ELR (cell line): Measurements from ENCODE around the gene MAEA.
"Not testable (repeated sequence)": the region's sequence is repeated elsewhere in the genome, so short reads cannot be mapped to it uniquely, and the experiment has no call there.

Source experiments
- DNase-seq: peaks from one replicate; pipeline ENCODE4 v3.0.0-alpha.2; 2015; ENCODE audit warnings: low read depth

MAEA gene

GRCh38 chr4:1367230-1367935 is 77.7 kb downstream of the MAEA start:
- DNase-seq = no peak

GRCh38 chr4:1367936-1368289 is 78.2 kb downstream of the MAEA start:
- no peak for DNase-seq

DNA sequence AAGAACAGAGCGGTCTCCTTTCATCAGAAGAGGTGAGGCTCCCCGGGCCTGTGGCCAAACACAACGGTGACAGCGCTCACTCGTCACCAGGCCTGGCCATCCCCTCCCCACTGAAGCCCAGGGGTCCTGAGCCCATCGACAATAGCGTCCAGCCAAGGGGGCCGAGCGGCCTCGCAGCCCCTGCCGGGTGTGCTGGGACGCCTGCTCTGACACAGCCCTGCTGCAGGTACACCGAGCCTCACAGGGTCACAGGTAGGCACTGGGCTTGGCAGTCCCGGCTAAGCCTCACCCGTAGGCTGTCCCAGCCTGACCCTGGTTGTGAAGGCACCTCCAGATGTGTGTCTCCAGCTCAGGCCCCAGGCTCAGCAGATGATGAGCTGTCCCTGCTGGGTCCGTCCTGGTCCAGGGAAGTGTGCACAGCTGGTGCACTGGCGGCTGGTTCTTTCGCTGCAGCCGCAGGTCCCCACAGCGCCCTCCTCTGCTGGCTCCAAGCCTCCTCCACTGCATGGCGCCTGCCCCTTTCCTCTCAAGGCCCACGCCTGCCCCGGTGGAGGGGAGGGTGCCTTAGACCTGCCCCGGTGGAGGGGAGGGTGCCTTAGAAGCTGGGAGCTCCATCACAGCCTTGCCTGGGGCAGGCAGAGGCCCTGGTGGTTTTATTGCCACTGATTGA is 78.9 kb downstream of the MAEA start:
- no peak for DNase-seq

- DNase-seq = no peak
Observed at GRCh38 chr4:1369091-1369450, 79.4 kb downstream of the MAEA start.

- no peak for DNase-seq
Observed at GRCh38 chr4:1369479-1370079, 79.9 kb downstream of the MAEA start.

DNA sequence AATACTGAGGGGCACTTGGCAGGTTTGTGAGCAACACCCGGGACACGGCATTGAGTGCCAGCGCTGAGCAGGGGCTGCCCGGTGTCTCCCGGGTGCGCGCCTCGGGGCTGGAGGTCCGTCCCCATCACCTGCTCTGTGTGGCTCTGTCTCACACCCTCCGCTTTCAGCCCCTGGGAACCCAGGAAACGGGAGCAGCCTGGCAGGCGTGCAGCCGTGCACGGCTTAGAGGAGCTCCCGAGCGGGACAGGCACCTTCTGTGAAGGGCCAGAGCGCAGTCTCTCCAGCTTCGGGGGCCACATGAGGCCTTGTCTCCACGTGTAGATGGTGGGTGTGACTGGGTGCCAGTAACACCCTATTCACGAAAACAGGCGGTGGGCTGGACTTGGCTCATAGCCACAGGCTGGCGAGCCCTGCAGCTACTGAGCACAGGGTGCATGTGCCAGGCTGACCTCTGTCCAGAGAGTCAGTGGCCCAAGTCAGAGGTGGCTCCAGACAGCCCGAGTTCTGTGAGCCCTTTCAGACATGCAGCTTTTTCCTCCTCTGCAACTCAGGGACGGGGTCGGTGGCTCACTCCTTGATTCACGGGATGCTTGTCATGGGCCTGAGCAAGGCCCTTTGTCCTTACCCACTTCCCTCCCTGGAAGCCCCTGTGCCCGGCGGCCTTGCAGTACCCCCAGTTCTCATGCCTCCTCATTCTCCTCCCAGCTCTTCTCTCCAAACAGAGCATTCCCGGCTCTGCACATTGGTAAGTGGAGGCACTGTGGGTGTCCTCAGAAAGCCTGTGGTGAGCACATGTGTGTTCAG is 80.8 kb downstream of the MAEA start:
- DNase-seq = no peak

DNA sequence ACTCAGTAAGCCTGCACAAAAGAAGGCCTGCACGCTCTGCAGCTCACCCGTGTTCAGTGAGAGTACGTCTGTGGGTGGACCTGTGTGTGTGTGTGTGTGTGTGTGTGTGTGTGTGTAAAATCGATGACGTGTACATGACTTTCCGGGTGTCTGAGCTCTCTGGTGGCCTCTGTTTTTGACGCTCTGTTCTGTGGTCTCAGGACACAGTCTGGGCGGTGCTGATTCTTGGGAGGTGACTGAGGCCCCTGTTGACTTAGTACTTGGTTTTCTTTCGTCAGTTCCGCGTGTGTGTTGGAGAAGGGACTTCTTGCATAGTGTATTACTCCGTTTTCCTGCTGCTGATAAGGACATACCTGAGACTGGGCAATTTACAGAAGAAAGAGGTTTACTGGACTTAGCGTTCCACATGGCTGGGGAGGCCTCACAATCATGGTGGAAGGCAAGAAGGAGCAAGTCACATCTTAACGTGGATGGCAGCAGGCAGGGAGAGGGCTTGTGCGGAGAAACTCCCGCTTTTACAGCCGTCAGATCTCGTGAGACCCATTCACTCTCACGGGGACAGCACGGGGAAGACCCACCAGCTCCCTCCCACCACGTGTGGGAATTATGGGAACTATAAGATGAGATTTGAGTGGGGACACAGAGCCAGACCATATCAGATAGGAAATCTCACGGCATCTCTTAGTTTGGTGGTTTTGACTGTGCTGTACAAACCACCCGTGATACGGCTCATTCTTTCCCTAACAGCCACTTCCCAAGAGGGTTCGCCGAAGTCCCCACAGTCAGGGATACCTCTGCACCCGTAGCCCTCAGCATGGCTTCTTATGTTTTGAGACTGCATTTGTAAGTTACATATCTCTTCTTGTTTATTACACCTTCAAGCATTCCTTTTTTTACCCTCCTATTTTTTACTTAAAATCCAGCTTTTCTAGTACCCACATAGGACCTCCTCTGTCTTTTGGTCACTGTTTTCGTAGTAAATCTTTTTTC is 81.8 kb downstream of the MAEA start:
- no peak for DNase-seq

DNA sequence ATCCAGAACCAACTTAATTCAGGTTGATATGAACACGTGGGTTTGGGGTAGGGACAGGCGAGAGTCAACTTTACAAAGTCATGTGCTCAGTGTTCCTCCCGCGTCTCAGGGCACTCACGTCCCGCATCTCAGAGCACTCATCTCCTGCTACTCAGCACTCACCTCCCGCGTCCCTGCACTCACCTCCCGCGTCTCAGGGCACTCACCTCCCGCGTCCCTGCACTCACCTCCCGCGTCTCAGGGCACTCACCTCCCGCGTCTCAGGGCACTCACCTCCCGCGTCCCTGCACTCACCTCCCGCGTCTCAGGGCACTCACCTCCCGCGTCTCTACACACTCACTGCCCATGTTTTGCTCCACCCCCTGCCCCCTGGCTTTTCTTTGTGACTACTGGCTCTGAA is 82.9 kb downstream of the MAEA start:
- not testable (repeated sequence) for DNase-seq

DNA sequence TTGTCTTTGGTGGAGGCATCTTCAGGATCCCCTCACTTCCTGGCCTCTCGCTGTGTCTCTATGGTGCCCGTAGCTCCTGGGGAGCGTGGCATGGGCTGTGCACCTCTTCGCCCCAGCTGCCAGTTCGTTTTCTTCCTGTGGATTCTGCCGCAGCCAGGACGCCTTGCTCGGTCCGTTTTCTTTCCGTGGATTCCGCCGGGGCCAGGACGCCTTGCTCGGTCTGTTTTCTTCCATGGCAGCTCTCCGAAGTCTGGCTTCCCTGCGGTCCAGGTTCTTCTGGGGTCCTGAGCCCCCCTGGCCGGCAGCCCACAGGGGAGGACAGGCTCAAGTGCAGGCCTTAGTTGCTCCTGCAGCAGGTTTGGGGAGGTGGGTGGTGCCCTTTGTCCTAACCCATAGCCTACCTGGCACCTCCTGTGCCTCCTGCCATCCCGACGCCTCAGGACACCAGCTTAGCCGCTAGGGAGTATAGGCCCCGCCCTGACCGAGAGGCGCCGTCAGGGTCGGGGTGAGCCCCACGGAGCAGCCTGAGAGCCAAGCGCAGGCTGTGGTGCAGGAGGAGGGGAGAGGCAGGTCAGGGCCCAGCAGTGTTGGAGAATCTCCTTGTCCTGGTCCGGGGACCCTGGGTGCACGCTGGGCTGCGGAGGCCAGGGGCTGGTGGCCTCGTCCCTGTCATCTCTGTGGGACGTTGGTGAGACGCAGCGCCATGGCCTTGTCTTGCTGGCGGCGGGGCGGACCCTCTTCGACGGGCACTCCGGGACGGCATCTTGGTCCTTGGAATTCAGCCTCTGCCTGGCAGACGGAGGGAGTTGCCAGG is 84.4 kb downstream of the MAEA start:
- DNase-seq = no peak

GRCh38 chr4:1374706-1375045 is 85.0 kb downstream of the MAEA start:
- DNase-seq = no peak

GRCh38 chr4:1375051-1375721 is 85.5 kb downstream of the MAEA start:
- no peak for DNase-seq

DNA sequence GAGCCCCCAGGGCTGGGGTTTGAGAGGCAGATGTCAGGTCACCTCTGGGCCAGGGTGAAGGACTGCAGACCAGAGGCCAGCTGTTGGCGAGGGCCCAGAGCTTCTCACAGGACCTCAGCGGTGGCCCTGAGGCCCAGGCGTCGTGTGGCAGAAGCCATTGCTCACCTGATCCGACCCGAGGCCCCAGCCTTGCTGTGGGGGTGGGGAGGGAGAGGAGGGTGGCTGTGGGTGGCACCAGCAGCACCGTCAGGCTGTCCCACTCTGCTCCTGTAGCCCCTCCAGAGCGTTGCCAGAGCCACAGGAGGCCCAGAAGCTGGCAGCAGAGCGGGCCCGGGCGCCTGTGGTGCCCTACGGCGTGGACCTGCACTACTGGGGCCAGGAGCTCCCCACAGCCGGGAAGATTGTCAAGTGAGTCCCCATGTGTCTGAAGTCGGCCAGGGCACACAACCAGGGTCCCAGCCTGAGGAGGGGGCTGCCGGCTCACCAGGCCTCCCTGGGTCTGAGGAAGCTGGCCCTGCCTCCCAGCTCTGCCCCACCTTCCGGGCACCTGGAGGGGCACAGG is 86.2 kb downstream of the MAEA start:
- DNase-seq = no peak

GRCh38 chr4:1376391-1376840 is 86.7 kb downstream of the MAEA start:
- no peak for DNase-seq

GRCh38 chr4:1376841-1377605 is 87.3 kb downstream of the MAEA start:
- no peak for DNase-seq

DNA sequence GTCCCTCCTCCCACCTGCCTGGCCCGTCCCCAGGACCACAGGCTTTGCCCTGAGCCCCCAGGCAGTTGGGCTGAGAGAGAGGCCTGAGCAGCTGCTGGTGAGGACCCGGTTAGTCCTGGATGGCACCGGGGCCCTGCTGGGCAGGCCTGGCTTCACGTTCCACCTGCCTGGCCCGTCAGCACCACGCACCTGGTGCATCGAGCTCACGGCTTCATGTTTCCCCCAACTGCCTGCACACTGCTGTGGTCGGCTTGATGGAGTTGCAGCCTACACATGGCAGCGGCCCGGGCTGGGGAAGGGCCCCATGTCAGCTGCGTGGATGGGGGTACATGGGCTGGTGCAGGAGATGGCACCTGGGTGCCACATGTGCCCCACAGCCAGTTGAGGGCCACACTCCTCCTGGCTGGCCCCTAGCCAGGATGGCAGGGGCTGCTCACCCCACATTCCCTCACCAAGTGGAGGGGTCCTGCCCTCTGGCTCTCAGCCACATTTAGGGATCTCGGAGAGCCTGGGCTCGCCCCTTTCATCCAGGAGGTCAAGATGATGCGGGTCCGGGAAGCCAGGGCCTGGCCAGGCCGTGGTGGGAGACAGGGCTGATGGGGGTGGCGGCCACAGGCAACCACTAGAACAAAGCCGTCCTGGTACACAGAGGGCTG is 88.0 kb downstream of the MAEA start:
- DNase-seq = no peak

GRCh38 chr4:1378559-1379231 is 89.0 kb downstream of the MAEA start:
- no peak for DNase-seq

- no peak for DNase-seq
Observed at GRCh38 chr4:1379351-1379781, 89.7 kb downstream of the MAEA start.

GRCh38 chr4:1379801-1380331 is 90.2 kb downstream of the MAEA start:
- no peak for DNase-seq
